H1 (cell line): ENCODE measurements around the gene NOD2. TPM values are rescaled to one million over a fixed set of nuclear protein-coding genes. Genes with fewer than 3 reads are reported as not detected.

Experiments used
- CTCF ChIA-PET: fragments of 300-600 bp; sonication (Branson Sonifier 250); formaldehyde crosslinking; loops from one replicate; lab custom pipeline; 2021; ENCODE audit not compliant: partially characterized antibody; lab: Charles Lee
- POLR2A ChIA-PET: fragments of 300-600 bp; sonication (Branson Sonifier 250); formaldehyde crosslinking; loops from one replicate; lab custom pipeline; 2021; ENCODE audit warnings: inconsistent platforms; ENCODE audit not compliant: partially characterized antibody; lab: Charles Lee
- DNase-seq, 2 experiments: peaks; one replicate each; pipeline versions ENCODE4 v3.0.0 to v3.0.0-alpha.2; 2010 to 2022; ENCODE audit warnings: low spot score in 2 of 2, low read depth in 1 of 2, mixed read lengths in 1 of 2
- FAIRE-seq: peaks from 2 replicates; lab custom pipeline; 2011; peaks lifted over from hg19 to GRCh38; lab: Jason Lieb, UNC
- H2AFZ ChIP-seq: 2 replicates; pipeline ENCODE4 v1.8.1; 2012; ENCODE audit warnings: low read length, inconsistent platforms
- H2AK5ac ChIP-seq: 2 replicates; pipeline ENCODE4 v1.6.1; 2013; ENCODE audit warnings: low read depth, low read length
- H2BK120ac ChIP-seq: replicated peaks from 2 replicates; pipeline ENCODE3; 2013; ENCODE audit warnings: low read depth, low read length, inconsistent platforms
- H2BK12ac ChIP-seq: 2 replicates; pipeline ENCODE4 v1.6.1; 2013; ENCODE audit warnings: low read depth, low read length
- H2BK15ac ChIP-seq: 2 replicates; pipeline ENCODE4 v1.6.1; 2013; ENCODE audit warnings: low read length
- H2BK20ac ChIP-seq: 2 replicates; pipeline ENCODE4 v1.6.1; 2013; ENCODE audit warnings: low read length
- H2BK5ac ChIP-seq: 2 replicates; pipeline ENCODE4 v1.6.1; 2013; ENCODE audit warnings: low read depth, low read length
- H3K14ac ChIP-seq: 2 replicates; pipeline ENCODE4 v1.6.1; 2013; ENCODE audit warnings: inconsistent platforms; ENCODE audit not compliant: insufficient read length
- H3K18ac ChIP-seq: 2 replicates; pipeline ENCODE4 v1.6.1; 2013; ENCODE audit warnings: low read length; ENCODE audit errors: extremely low read depth
- H3K23ac ChIP-seq: 2 replicates; pipeline ENCODE4 v1.6.1; 2013; ENCODE audit warnings: inconsistent platforms; ENCODE audit not compliant: insufficient read length
- H3K23me2 ChIP-seq: 2 replicates; pipeline ENCODE4 v1.6.1; 2013; ENCODE audit warnings: low read depth, low read length
- H3K27ac ChIP-seq: 2 replicates; pipeline ENCODE4 v1.6.1; 2011; ENCODE audit warnings: low read depth, low read length, inconsistent platforms
- H3K27me3 ChIP-seq, 4 experiments: replicated peaks in 1 of 4; 1 replicate in 1 of 4; 2 replicates in 3 of 4; pipeline versions ENCODE4 v1.6.1 to v1.8.1; 2011 to 2013; ENCODE audit warnings: low read length in 3 of 4, mild to moderate bottlenecking in 3 of 4, inconsistent platforms in 2 of 4, mixed read lengths in 2 of 4, moderate library complexity in 1 of 4; ENCODE audit not compliant: control insufficient read depth in 3 of 4, insufficient read depth in 3 of 4; ENCODE audit errors: extremely low read depth in 1 of 4
- H3K36me3 ChIP-seq, 4 experiments: 2 replicates each; pipeline versions ENCODE4 v1.6.1 to v1.8.1; 2011 to 2013; ENCODE audit warnings: mild to moderate bottlenecking in 4 of 4, low read length in 3 of 4, moderate library complexity in 2 of 4, control low read depth in 1 of 4, inconsistent platforms in 1 of 4; ENCODE audit not compliant: insufficient read depth in 4 of 4, control insufficient read depth in 2 of 4
- H3K4ac ChIP-seq: replicated peaks from 2 replicates; pipeline ENCODE3; 2013; ENCODE audit warnings: low read length, low read depth, mixed read lengths, inconsistent platforms; ENCODE audit not compliant: insufficient read length
- H3K4me1 ChIP-seq, 4 experiments: replicated peaks in 1 of 4; 1 replicate in 1 of 4; 2 replicates in 3 of 4; pipeline versions ENCODE4 v1.6.1 to v1.8.1; 2011 to 2013; ENCODE audit warnings: low read length in 3 of 4, inconsistent platforms in 2 of 4, mixed read lengths in 1 of 4; ENCODE audit not compliant: insufficient read depth in 4 of 4, control insufficient read depth in 3 of 4
- H3K4me2 ChIP-seq, 2 experiments: 2 replicates each; pipeline versions ENCODE4 v1.6.1 to v1.8.1; 2011 to 2013; ENCODE audit warnings: low read depth in 2 of 2, low read length in 2 of 2, control low read depth in 1 of 2, inconsistent platforms in 1 of 2, mild to moderate bottlenecking in 1 of 2; ENCODE audit not compliant: insufficient read depth in 1 of 2
- H3K4me3 ChIP-seq, 4 experiments: fragments of 200-600, 300-600 bp in 1 of 4; sonication (generic), shearing (Covaris generic), sonication (Bioruptor Twin) in 1 of 4; 2 replicates each; pipeline versions ENCODE4 v1.5.1 to v1.8.1; 2011 to 2016; ENCODE audit warnings: low read length in 4 of 4, low read depth in 3 of 4, control low read depth in 2 of 4, inconsistent platforms in 2 of 4, mild to moderate bottlenecking in 2 of 4, mixed read lengths in 1 of 4, moderate library complexity in 1 of 4; ENCODE audit not compliant: insufficient read depth in 2 of 4; ENCODE audit errors: extremely low read depth in 1 of 4
- H3K56ac ChIP-seq: replicated peaks from 2 replicates; pipeline ENCODE3; 2013; ENCODE audit warnings: low read depth, mild to moderate bottlenecking, mixed read lengths, low read length, inconsistent platforms; ENCODE audit not compliant: insufficient read length
- H3K79me1 ChIP-seq: 2 replicates; pipeline ENCODE4 v1.6.1; 2013; ENCODE audit warnings: low read depth, low read length, control low read depth
- H3K79me2 ChIP-seq, 2 experiments: 2 replicates each; pipeline versions ENCODE4 v1.6.1 to v1.8.1; 2012 to 2013; ENCODE audit warnings: low read length in 2 of 2, mild to moderate bottlenecking in 2 of 2, inconsistent platforms in 1 of 2; ENCODE audit not compliant: insufficient read depth in 2 of 2, control insufficient read depth in 1 of 2
- H3K9ac ChIP-seq, 4 experiments: replicated peaks in 1 of 4; 1 replicate in 1 of 4; 2 replicates in 3 of 4; pipeline versions ENCODE4 v1.6.1 to v1.8.1; 2011 to 2013; ENCODE audit warnings: low read depth in 3 of 4, low read length in 3 of 4, control low read depth in 2 of 4, mild to moderate bottlenecking in 2 of 4, moderate library complexity in 2 of 4, inconsistent platforms in 1 of 4; ENCODE audit errors: extremely low read depth in 1 of 4
- H3K9me3 ChIP-seq, 2 experiments: 2 replicates each; pipeline versions ENCODE4 v1.6.1 to v1.8.1; 2012 to 2013; ENCODE audit warnings: mild to moderate bottlenecking in 2 of 2, moderate library complexity in 2 of 2, control low read depth in 1 of 2, inconsistent platforms in 1 of 2, low read depth in 1 of 2, low read length in 1 of 2, mixed read lengths in 1 of 2; ENCODE audit not compliant: insufficient read depth in 2 of 2
- H4K20me1 ChIP-seq, 2 experiments: replicated peaks in 1 of 2; 2 replicates each; pipeline versions ENCODE3 to v1.8.1; 2011 to 2013; ENCODE audit warnings: inconsistent platforms in 2 of 2, low read length in 2 of 2, mild to moderate bottlenecking in 1 of 2; ENCODE audit not compliant: insufficient read depth in 2 of 2, control insufficient read depth in 1 of 2
- H4K5ac ChIP-seq: 2 replicates; pipeline ENCODE4 v1.6.1; 2013; ENCODE audit warnings: low read length, low read depth, mixed read lengths, inconsistent platforms; ENCODE audit not compliant: insufficient read length
- H4K8ac ChIP-seq: 2 replicates; pipeline ENCODE4 v1.8.0; 2013; ENCODE audit warnings: mild to moderate bottlenecking, moderate library complexity, low read length, inconsistent platforms; ENCODE audit not compliant: insufficient read depth; ENCODE audit errors: extremely low read depth
- H4K91ac ChIP-seq: replicated peaks from 2 replicates; pipeline ENCODE3; 2013; ENCODE audit warnings: low read length, mixed read lengths, inconsistent platforms; ENCODE audit not compliant: insufficient read length
- CEBPB ChIP-seq: IDR thresholded peaks from 2 replicates; pipeline ENCODE4 v1.6.1; 2012; ENCODE audit warnings: low read depth, low read length
- EGR1 ChIP-seq: IDR thresholded peaks from 2 replicates; pipeline ENCODE4 v1.6.1; 2011; ENCODE audit warnings: low read depth, low read length, borderline replicate concordance
- HDAC6 ChIP-seq: IDR thresholded peaks from one replicate; pipeline ENCODE4 v1.7.1; 2012; ENCODE audit warnings: low read depth, mild to moderate bottlenecking, inconsistent platforms, low read length, moderate library complexity
- RFX5 ChIP-seq: IDR thresholded peaks from 2 replicates; pipeline ENCODE4 v1.6.1; 2011; ENCODE audit warnings: low read depth, low read length, improper control_type of control experiment, borderline replicate concordance
- SAP30 ChIP-seq: fragments of 300-600 bp; sonication (generic); IDR thresholded peaks from 2 replicates; pipeline ENCODE4 v1.7.1; 2012; ENCODE audit warnings: low read length, moderate library complexity, mild to moderate bottlenecking, inconsistent platforms; ENCODE audit not compliant: insufficient read depth, insufficient replicate concordance
- SIX5 ChIP-seq: IDR thresholded peaks from 2 replicates; pipeline ENCODE4 v1.6.1; 2011; ENCODE audit warnings: mild to moderate bottlenecking, low read depth, low read length
- SP2 ChIP-seq: IDR thresholded peaks from 2 replicates; pipeline ENCODE4 v1.6.1; 2012; ENCODE audit warnings: mild to moderate bottlenecking, low read length, inconsistent platforms
- TBP ChIP-seq: IDR thresholded peaks from 2 replicates; pipeline ENCODE4 v1.6.1; 2011; ENCODE audit warnings: low read depth, low read length, improper control_type of control experiment
- TCF12 ChIP-seq: IDR thresholded peaks from 2 replicates; pipeline ENCODE4 v1.6.1; 2011; ENCODE audit warnings: low read depth, mild to moderate bottlenecking, low read length
- WGBS, 2 experiments: shearing (Covaris generic) in 1 of 2; methylation state at CpG; one replicate each; pipeline versions ENCODE4 v1.1.6 to v1.1.7; 2013 to 2015; ENCODE audit warnings: low lambda C conversion rate in 2 of 2, mixed read lengths in 2 of 2, inconsistent platforms in 1 of 2, low coverage in 1 of 2, missing lambda C conversion rate in 1 of 2; ENCODE audit not compliant: insufficient replicate concordance in 2 of 2, insufficient coverage in 1 of 2, insufficient read length in 1 of 2; ENCODE audit errors: extremely low coverage in 1 of 2, missing lambda C conversion rate in 1 of 2; 5-methylcytosine and 5-hydroxymethylcytosine counted together
- polyA plus RNA-seq, 7 experiments: library from polyadenylated mRNA; depleted of rRNA in 3 of 7; stranded (reverse) in 5 of 7; unstranded in 2 of 7; fragments of >200 nt in 5 of 7; fragments of 200-250 nt in 2 of 7; gene quantifications; 1 replicate in 5 of 7; 2 replicates in 1 of 7; 4 replicates in 1 of 7; pipeline versions ENCODE4 v1.2.1 to v1.2.3, GENCODE V29; 2011 to 2013; ENCODE audit warnings: missing spikeins in 2 of 7, mixed read lengths in 2 of 7
- total RNA-seq: library from RNA; stranded (reverse); fragmentation: NEBNext Ultra II Directional; extraction: Animal tissue kit (Norgen Biotek cat#: 25700); gene quantifications from 2 replicates; pipeline ENCODE4 v1.2.1, GENCODE V29; 2021
- TF ChIP-seq, protein P1 (sequence below): IDR thresholded peaks from 2 replicates; pipeline ENCODE4 v1.6.1; 2011; ENCODE audit warnings: low read depth, mild to moderate bottlenecking, low read length; ENCODE audit not compliant: insufficient read depth

The NOD2 gene
- total and polyA plus RNA-seq, 2 of the 8 experiments (the other 6 are each of a cell fraction or from before 2014, with no cell fraction given), result 0.37 to 0.42 TPM

DNA sequence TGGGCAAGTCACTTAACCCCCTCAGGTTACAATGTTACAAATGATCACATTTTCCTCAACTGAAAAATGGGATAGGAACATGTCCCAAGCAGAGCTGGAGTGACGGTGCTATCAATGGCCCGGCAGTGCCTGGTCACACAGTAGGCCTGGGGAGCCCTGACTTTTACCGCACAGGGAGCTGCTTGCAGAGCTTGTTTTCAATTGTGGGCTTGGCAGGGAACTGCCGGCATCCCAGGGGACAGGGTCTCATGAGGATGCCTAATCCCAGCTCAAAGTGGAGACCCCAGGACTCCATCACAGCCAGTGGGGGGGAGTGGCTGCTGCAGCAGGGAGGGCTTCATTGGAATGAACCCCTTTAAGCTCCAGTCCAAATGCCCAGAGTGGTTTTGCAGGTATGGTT is 23.7 kb upstream of the NOD2 start:
- Histone ChIP-seq H2AFZ (no peak overlapping the region), H2BK15ac (no peak overlapping the region), H2BK12ac (no peak overlapping the region), H3K36me3 (no peaks in the 10 kb centered on the region), H4K91ac (no peak overlapping the region), H3K9ac (no peak overlapping the region), H4K5ac (no peak overlapping the region), H4K20me1 (no peaks in the 10 kb centered on the region), H2AK5ac (no peak overlapping the region), H3K18ac (no peak overlapping the region), H2BK20ac (no peak overlapping the region), H3K23me2 (no peaks in the 10 kb centered on the region; the same call in 1 of the 2 replicates), H3K56ac (no peak overlapping the region), H3K4me1 (peaks cover 0 to 2% (median 0%) of the 10 kb centered on the region in 4 experiments; a peak in 1 of 7 replicates), H3K27me3 (no peaks in the 10 kb centered on the region)
- ChIA-PET CTCF (interaction anchor here (0.7 to 21.1 kb wide), 14 partner anchors 5 to 367 kb away, joined by 3 to 279 read pairs (median 12); no protein-coding TSS in a partner anchor), POLR2A (no interaction called here)
- FAIRE-seq, result no peak
- WGBS, 2 experiments, result 98% methylated on average over 4 of the region's 4 CpGs; no CpG with 5 or more reads in 1 of the 2 experiments
- no peak for TF ChIP-seq HDAC6
- TF ChIP-seq SP2, result no peak
- TF ChIP-seq TBP, result no peak
- TF ChIP-seq, protein P1, sequence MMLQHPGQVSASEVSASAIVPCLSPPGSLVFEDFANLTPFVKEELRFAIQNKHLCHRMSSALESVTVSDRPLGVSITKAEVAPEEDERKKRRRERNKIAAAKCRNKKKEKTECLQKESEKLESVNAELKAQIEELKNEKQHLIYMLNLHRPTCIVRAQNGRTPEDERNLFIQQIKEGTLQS, result no peak
- no peak for TF ChIP-seq EGR1
- no peak for TF ChIP-seq RFX5
- TF ChIP-seq CEBPB, result no peak
- TF ChIP-seq SAP30, result no peak
- no peak for TF ChIP-seq SIX5
- no peak for TF ChIP-seq TCF12
- TF ChIP-seq, all 59 proteins: peak for 0
- H3K4me3 ChIP-seq, result no peak overlapping the region
- no peak overlapping the region for H2BK5ac ChIP-seq
- no peak overlapping the region for H2BK120ac ChIP-seq
- no peaks in the 10 kb centered on the region for H3K79me2 ChIP-seq
- no peaks in the 10 kb centered on the region for H3K79me1 ChIP-seq
- DNase-seq, result no peak
- peaks cover 13 to 20% of the 10 kb centered on the region in 2 experiments for H3K9me3 ChIP-seq
- no peak overlapping the region for H3K4ac ChIP-seq
- H4K8ac ChIP-seq, result no peak overlapping the region
- no peak overlapping the region for H3K23ac ChIP-seq
- no peak overlapping the region for H3K14ac ChIP-seq
- no peak overlapping the region for H3K4me2 ChIP-seq
- no peak overlapping the region for H3K27ac ChIP-seq
